ENCODE data around the gene CLSTN2.

Gene CLSTN2

DNA sequence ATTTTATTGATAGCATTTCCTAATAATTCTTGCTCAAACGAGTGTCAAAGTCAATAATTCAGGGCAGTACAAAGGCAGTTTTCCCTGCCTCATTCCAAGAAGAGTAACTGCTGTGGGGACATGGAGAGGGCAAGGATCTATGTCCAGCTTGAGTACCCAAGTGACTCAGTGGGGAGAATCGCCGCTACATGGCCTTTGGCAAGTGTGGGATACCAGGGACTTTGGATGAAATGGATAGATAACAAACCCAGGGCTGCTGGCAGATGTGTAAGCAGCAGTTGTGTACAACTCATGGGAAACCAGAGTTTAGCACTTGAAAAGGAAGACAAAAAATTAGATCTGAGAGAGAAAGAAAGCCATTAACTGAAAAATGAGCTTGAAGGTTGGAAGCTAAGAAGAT lies 620.7 kb downstream of the CLSTN2 start:
- H3K4me3 ChIP-seq (ENCODE audit: low read depth, low read length): no peak overlapping the region
- TF ChIP-seq CTCF (IDR thresholded peaks at IDR 0.05; ENCODE audit: insufficient read depth, low read depth, low read length, missing control alignments): no peak
- DNase-seq (ENCODE audit: low read depth): no peak

DNA sequence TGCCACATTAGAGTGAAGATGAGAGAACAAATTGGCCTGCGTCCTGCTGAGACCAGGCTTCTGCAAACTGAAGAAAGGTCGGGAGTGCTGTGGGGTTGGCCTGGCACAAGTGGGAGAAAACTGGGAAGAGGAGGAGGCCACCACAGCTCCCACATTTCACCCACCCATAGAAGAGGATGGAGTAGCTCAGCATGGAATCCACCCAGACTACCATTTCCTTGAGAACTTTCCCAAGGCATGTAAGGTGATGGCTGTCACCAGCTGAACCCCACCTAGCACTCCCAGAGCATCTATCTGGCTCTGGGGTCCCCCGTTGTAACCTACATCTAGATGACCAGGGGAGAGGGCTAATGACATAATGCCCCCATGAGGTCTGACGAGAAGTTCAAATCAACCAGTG lies 622.5 kb downstream of the CLSTN2 start:
- no peak for DNase-seq (ENCODE audit: low read depth)
- TF ChIP-seq CTCF (IDR thresholded peaks at IDR 0.05; ENCODE audit: insufficient read depth, low read depth, low read length, missing control alignments): no peak
- no peak overlapping the region for H3K4me3 ChIP-seq (ENCODE audit: low read depth, low read length)

- no peak for TF ChIP-seq CTCF (IDR thresholded peaks at IDR 0.05; ENCODE audit: insufficient read depth, low read depth, low read length, missing control alignments)
- no peak overlapping the region for H3K4me3 ChIP-seq (ENCODE audit: low read depth, low read length)
- DNase-seq (ENCODE audit: low read depth): no peak
These were observed 624.6 kb downstream of the CLSTN2 start for GRCh38 chr3:140559546-140559945.

GRCh38 chr3:140563206-140563760 lies 628.3 kb downstream of the CLSTN2 start:
- TF ChIP-seq CTCF (IDR thresholded peaks at IDR 0.05; ENCODE audit: insufficient read depth, low read depth, low read length, missing control alignments): no peak
- no peak for DNase-seq (ENCODE audit: low read depth)
- H3K4me3 ChIP-seq (ENCODE audit: low read depth, low read length): no peak overlapping the region

DNA sequence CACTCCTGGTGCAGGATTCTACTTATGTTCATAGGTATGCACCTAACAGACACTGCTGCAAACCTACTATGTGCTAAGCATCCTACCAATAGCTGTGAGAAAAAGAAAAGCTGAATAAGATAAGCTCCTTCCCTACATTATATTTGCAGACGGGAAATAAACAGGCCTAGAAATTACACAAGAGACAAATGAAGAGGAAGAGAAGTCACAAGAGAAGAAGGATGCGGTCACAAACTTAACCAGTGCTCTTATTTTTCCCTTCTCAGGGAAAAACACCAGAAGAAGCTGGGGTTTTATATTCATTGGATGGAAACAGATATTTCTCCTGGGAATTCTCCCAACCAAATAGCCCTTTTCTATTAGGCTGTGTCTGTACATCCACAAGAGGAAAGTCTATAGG lies 633.1 kb downstream of the CLSTN2 start:
- TF ChIP-seq CTCF (IDR thresholded peaks at IDR 0.05; ENCODE audit: insufficient read depth, low read depth, low read length, missing control alignments): no peak
- no peak overlapping the region for H3K4me3 ChIP-seq (ENCODE audit: low read depth, low read length)
- no peak for DNase-seq (ENCODE audit: low read depth)

DNA sequence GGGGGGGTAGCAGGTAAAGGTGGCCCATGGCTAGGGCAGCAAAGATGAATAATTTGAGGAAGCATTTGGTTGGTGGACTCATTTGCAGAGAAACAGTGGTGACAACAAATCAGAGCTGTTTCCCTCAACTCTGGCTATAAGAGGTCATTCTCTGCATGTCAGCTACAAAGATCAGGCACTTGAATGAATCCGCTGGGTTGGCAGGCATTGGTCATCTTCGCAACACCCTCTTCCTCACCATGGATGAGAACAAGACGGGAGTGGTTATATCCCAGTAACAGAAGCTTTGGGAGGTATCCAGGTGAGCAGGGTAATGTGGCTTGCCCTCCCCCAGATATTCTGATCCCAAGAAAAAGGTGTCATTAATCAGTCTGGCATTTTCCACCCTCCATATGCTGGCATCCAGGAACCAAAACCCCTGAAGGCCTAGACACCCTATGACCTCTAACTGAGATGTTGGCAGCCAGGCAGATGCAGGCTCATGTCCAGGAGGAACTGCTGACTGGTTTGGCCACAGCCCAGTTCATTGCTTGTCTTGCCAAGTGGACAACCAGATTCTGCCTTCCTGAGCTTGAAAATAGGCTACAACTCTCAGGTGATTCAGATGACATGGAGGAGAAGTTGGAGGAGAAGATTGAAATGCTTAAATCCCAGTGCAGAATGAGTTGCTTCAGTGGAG lies 634.0 kb downstream of the CLSTN2 start:
- TF ChIP-seq CTCF (IDR thresholded peaks at IDR 0.05; ENCODE audit: insufficient read depth, low read depth, low read length, missing control alignments): no peak
- DNase-seq (ENCODE audit: low read depth): no peak
- no peak overlapping the region for H3K4me3 ChIP-seq (ENCODE audit: low read depth, low read length)

- no peak for TF ChIP-seq CTCF (IDR thresholded peaks at IDR 0.05; ENCODE audit: insufficient read depth, low read depth, low read length, missing control alignments)
- no peak for DNase-seq (ENCODE audit: low read depth)
- H3K4me3 ChIP-seq (ENCODE audit: low read depth, low read length): no peak overlapping the region
These were observed 635.6 kb downstream of the CLSTN2 start for GRCh38 chr3:140570602-140571001.
